ENCODE data around the gene CARD11.

Gene CARD11

DNA sequence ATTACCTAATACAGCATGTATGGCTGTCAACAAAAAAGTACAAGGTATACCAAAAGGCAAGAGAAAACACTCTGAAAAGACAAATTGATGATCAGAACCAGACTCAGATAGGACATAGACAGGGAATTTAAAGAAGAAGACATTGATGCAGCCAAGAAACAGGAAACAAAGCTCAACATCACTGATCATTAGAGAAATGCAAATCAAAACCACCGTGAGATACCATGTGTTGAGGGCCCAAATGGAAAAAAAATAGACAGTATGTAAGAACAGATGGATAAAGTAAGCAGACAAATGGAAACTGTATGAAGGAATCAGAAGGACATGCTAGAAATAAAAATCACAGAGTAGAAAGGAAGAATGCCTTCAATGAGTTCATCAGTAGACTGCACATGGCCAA lies 23.3 kb downstream of the CARD11 start:
- no peak for DNase-seq (ENCODE audit: low read depth, low spot score)

DNA sequence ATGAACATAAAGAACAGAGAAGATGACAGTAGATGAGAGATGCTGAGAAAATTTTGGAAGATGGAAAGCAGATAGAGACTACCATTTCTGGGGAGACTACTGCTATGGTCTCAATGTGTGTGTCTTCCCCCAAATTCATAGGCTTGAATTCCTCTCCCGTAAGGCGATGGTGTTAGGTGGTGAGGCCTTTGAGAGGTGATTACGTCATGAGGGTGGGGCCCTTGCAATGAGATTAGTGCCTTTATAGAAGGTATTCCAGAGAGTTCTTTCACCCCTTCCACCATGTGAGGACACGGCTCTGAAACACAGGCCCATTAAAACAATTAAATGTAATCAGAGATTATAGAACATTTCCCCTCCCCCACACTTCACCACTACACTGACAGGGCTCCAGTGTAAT lies 23.9 kb downstream of the CARD11 start:
- DNase-seq (ENCODE audit: low read depth, low spot score): no peak

DNA sequence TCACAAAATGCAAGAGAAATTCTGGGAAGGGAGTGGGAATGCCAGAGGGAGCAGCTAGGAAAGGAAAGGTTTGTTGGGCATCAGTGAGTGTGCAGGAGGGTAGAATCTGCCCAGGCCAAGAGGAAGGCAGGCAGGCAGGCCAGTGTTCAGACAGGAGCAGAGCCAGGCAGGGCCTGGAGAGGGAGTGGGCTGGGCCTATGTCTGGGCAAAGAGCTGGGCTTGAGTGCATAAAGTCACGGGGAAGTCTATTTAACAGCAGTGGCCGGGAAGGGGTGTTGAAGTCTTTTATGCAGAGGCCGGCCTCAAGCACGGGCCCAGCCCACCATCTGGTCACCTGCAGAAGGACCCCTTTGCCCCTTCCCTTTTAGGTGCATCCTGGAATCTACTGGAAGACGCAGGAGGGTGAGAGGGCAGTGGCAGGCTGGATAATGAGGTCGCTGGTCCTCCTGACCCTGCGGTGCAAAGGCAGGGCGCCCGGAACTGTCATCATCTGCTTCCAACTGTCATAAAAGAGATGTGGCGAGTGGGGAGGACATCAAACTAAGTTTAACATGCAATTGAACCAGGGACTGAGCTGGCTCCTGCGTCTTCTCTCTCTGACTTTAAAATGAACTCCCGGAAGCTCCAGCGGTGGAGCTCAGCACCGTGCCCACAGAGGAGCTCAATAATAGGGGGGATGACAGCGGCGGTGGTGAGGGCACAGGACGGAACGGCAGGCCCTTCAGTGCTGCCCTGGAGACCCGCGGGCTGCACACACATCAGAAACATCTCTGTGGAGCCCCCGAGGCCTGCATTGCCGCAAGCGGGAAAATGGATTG lies 29.5 kb downstream of the CARD11 start:
- no peak for DNase-seq (ENCODE audit: low read depth, low spot score)

DNA sequence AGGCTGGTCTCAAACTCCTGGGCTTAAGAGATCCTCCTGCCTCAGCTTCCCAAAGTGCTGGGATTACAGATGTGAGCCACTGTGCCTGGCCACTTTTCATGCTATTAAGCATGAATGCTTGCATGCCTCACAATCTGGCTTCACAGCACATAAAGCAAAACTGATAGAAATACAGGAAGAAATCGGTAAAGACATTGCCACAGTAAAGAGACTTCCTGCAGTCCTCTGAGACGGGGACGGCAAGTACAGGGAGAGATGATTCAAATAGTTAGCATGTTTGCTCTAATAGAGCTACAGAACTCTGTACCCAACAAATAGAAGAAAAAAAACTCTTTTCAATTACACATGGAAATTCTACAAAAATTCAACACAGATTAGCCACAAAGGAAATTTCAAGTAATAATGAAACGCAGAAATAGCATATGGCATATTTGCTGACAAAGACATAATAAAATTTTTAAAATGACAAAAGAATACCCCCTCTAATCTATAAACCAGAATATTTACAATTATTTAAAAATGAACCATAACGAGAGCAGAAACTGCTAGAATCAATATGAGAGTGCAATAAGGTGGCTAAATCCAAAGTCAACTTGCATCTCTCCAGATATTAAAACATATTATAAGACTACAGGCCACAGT lies 32.3 kb downstream of the CARD11 start:
- no peak for DNase-seq (ENCODE audit: low read depth, low spot score)

GRCh38 chr7:3010161-3010560 lies 33.5 kb downstream of the CARD11 start:
- DNase-seq (ENCODE audit: low read depth, low spot score): no peak

- no peak for DNase-seq (ENCODE audit: low read depth, low spot score)
Observed at GRCh38 chr7:3009086-3009485, 34.6 kb downstream of the CARD11 start.

- no peak for DNase-seq (ENCODE audit: low read depth, low spot score)
Observed at GRCh38 chr7:3008386-3008785, 35.3 kb downstream of the CARD11 start.

DNA sequence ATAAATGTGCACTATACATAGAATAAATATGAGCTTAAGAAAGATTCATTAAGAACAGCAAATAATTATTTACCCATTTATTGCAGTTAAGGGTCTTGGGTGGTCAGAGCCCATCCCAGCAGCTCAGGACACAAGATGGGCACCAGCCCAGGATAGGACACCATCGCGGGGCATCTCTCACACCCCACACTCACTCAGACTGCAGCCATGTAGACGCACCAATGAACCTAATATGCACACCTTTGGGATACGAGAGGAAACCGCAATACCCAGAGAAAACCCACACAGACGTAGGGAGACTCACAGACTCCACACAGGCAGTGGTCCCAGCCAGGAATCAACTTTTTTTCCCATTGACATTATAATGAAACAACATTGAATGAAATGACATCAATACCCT lies 36.0 kb downstream of the CARD11 start:
- DNase-seq (ENCODE audit: low read depth, low spot score): no peak

GRCh38 chr7:3005257-3005656 lies 38.4 kb downstream of the CARD11 start:
- DNase-seq (ENCODE audit: low read depth, low spot score): no peak

DNA sequence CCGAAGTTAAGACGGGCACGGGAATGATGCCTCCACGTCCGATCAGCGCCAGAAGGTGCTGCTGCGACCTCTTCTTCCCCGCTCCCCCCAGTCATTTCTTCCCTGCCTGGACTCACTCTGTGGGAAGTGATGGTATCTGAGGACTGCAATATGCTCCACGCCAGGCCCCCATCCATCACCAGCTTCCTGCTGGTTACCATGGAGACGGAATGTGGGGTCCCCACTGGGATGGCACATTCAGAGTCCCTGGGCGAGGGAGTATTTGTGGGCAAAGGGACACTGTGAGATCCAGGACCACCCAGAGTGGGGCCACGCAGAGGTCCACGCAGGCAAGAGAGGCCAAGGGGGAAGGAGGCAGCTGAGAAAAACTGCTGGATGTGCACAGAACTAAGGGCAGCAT lies 39.7 kb downstream of the CARD11 start:
- DNase-seq (ENCODE audit: low read depth, low spot score): no peak

DNA sequence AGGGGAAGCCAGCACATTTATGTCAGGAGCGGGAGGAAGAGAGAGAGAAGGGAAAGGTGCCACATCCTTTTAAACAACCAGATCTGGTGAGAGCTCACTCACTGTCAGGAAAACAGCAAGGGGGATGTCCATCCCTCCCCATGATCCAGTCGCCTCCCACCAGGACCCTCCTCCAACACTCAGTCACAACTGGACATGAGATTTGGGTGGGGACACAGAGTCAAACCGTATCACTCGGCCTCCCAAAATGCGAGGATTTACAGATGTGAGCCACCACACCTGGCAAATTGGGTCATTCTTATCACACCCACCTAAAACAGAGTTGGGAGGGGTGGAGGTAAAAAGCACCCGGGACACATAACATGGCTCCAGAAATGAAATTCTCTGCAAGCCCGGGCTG lies 41.0 kb downstream of the CARD11 start:
- DNase-seq (ENCODE audit: low read depth, low spot score): no peak

- no peak for DNase-seq (ENCODE audit: low read depth, low spot score)
Observed at GRCh38 chr7:3000566-3000965, 43.1 kb downstream of the CARD11 start.

- no peak for DNase-seq (ENCODE audit: low read depth, low spot score)
Observed at GRCh38 chr7:2999078-2999500, 44.6 kb downstream of the CARD11 start.

GRCh38 chr7:2997014-2997413 lies 46.7 kb downstream of the CARD11 start:
- DNase-seq (ENCODE audit: low read depth, low spot score): no peak

DNA sequence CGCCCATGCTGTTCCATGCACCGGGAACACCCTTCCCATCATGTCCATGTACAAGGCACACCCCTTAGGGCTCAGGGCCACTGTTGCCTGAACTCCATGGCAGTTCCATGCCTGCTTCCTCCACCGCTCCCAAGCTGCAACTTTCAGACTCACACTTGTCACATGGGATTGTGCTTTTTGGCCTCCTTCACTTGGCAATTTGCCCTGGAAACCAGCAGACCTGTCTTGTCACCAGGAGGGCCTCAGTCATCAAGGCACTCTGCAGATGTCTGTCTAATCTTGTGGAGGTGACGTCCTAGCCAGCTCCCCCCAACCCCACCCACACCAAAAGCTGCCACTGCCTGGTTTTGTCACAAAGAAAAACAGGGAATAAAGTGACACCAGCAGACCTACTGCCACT lies 47.5 kb downstream of the CARD11 start:
- no peak for DNase-seq (ENCODE audit: low read depth, low spot score)

DNA sequence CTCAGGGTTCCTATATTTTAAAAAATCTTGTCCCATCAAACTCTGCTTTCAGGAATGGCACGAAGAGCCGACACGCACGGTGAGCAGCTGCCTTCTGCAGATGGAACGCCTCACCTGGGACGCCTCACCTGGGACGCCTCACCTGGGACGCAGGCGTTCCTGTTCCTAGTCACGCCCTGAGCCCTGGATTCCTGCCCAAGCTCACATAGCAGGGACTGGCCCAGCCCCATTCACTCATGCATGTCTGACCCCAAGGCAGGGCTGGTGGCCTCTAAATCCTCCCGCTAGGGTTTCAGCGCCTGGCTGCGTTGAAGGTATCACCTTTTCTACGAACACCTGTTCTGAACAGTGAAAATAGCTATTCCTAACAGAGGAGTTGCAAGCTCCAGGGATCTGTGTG lies 49.8 kb downstream of the CARD11 start:
- no peak for DNase-seq (ENCODE audit: low read depth, low spot score)

DNA sequence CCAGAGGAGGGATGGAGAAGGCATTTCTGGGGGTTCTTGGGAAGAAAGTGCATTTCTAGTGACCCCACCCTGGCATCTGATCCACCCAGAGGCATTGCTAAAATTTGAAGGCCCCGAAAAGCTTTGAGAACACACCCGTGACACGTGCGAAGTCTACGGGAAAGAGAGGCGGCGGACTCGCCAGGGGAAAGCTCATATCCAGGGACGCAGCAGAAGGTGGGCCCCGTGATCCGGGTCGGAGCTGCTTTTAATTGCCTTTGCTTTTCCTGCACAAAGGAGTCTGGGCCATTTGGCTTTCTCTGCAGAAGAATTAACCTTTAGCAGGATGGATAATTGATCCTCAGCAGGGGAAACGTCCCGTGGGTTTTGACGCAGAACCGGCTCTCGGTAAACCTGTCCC lies 50.3 kb downstream of the CARD11 start:
- no peak for DNase-seq (ENCODE audit: low read depth, low spot score)

DNA sequence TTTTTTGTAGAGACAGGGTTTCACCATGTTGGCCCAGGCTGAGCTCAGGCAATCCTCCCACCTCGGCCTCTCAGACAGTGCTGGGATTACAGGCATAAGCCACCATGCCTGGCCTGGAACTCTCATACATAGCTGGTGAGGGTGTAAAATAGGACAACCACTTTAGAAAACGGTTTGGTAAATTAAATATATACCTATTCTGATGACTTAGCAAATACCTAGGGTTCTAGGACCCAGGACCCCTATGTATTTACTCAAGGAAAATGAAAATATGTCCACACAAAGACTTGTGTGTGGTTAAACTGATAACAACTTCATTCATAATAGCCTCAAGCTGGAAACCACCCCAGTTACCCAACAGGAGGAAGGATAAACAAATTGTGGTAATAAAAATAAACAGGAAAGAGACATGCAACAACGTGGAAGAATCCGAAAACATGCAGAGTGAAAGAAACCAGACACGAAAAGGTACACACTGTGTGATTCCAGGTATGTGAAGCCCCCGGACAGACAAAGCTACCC lies 52.7 kb downstream of the CARD11 start:
- no peak for DNase-seq (ENCODE audit: low read depth, low spot score)

DNA sequence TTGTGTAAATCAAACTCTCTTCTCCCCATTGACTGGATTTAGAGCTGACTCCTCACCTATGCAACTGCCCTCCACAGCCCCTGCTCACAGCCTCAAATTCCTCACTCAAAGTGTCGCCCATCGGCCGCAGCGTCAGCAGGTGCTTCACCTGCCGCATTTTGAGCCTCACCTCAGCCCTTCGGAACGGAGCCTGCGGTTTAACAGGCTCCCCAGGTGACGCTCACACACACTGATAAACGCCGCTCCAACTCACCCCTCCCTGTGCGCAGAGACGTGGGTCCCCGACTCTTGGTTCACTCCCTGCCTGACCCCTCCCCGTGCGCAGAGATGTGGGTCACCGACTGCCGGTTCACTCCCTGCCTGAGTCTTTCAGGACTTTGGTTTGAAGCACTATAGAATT lies 57.1 kb downstream of the CARD11 start:
- no peak for DNase-seq (ENCODE audit: low read depth, low spot score)

DNA sequence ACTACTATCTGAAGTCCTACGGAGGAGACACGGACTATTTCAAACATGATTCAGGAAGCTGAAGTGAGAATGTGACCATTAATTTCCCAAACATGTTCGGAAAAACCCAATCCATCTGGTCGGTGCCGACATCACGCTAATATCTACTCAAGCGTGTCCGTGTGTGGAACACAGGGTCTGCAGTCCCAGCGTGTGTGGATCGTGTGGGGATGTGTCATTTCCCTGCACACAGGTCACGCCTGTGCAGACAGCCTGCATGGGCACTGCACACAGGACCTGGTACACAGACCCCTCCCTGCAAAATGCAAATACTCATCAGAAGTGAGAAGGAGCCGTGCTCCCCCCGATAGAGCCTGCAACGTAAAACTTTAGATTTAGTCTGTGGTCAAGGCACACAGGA lies 57.8 kb downstream of the CARD11 start:
- no peak for DNase-seq (ENCODE audit: low read depth, low spot score)

GRCh38 chr7:2984091-2984490 lies 59.6 kb downstream of the CARD11 start:
- DNase-seq (ENCODE audit: low read depth, low spot score): no peak

- DNase-seq (ENCODE audit: low read depth, low spot score): no peak
Observed at GRCh38 chr7:2983586-2983985, 60.1 kb downstream of the CARD11 start.

DNA sequence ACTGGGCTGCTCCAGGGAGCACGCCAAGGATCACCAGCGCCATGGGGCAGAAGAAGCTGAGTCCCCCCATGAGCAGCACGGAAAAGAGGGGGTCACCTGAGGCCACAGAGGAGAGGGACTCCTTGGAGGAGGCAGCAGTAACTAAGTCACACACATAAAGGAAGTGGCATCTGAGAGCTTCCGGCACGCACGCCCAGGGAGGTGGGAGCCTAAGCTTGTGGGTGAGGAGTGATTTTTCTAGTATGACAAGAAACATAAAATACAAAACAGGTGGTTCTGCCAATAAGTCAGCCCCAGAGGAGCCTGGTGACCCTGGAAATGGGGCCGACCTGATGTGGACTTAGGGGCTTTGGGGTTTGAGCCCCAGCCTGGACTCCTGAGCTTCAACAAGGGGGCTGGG lies 60.8 kb downstream of the CARD11 start:
- peak; percentile 9 for DNase-seq (ENCODE audit: low read depth, low spot score)
